A549 (cell line): ENCODE measurements around the gene MYOC. TPM values are rescaled to one million over a fixed set of nuclear protein-coding genes. Genes with fewer than 3 reads are reported as not detected.

Experiments used
- ATAC-seq, 2 experiments: fragments of 200-7000 bp in 1 of 2; fragments of >200 bp in 1 of 2; cut with Nextera tagmentation in 1 of 2; cut with Tn5 transposase in 1 of 2; 3 replicates each; pipeline versions ENCODE4 v1.8.0 to v1.9.1; 2018 to 2020; ENCODE audit warnings: mild to moderate bottlenecking in 1 of 2, moderate library complexity in 1 of 2
- CTCF ChIA-PET: fragments of 300-600 bp; sonication (Branson Sonifier 250); formaldehyde crosslinking; extraction: SDS; loops from one replicate; lab custom pipeline; 2021; ENCODE audit warnings: antibody characterized with exemption, inconsistent platforms; lab: Yijun Ruan, JAX
- POLR2A ChIA-PET: fragments of 350-600 bp; formaldehyde crosslinking; extraction: SDS; loops from one replicate; lab custom pipeline; 2021; ENCODE audit warnings: antibody characterized with exemption, inconsistent platforms; lab: Yijun Ruan, JAX
- DNase-seq, 2 experiments: peaks; one replicate each; pipeline versions ENCODE4 v3.0.0 to v3.0.0-alpha.2; 2011 to 2016; ENCODE audit warnings: low read depth in 1 of 2, low spot score in 1 of 2
- FAIRE-seq: peaks from 2 replicates; lab custom pipeline; 2011; peaks lifted over from hg19 to GRCh38; lab: Jason Lieb, UNC
- H3K27ac ChIP-seq, 2 experiments: fragments of >200 bp; sonication (Bioruptor Twin); formaldehyde crosslinking; 3 replicates each; pipeline ENCODE4 v1.5.1; 2016 to 2017
- H3K4me1 ChIP-seq: fragments of >200 bp; sonication (Bioruptor Twin); formaldehyde crosslinking; 3 replicates; pipeline ENCODE4 v1.6.1; 2016
- H3K4me2 ChIP-seq: fragments of >200 bp; sonication (Bioruptor Twin); formaldehyde crosslinking; 3 replicates; pipeline ENCODE4 v1.6.1; 2016
- H3K4me3 ChIP-seq: fragments of >200 bp; sonication (Bioruptor Twin); formaldehyde crosslinking; 3 replicates; pipeline ENCODE4 v1.5.1; 2016
- H3K9me3 ChIP-seq: fragments of >200 bp; sonication (Bioruptor Twin); formaldehyde crosslinking; 3 replicates; pipeline ENCODE4 v1.6.1; 2016
- ATOH8 ChIP-seq: fragments of 250-450 bp; sonication (Bioruptor Pico); IDR thresholded peaks from 2 replicates; pipeline ENCODE4 v1.5.0; 2020; ENCODE audit warnings: low read depth, mild to moderate bottlenecking, moderate library complexity
- BCL3 ChIP-seq: fragments of >200 bp; sonication (Bioruptor Twin); formaldehyde crosslinking; IDR thresholded peaks from 3 replicates; pipeline ENCODE4 v1.6.1; 2016
- BHLHE40 ChIP-seq: IDR thresholded peaks from 2 replicates; pipeline ENCODE4 v1.6.1; 2012; ENCODE audit warnings: low read depth, low read length, inconsistent platforms
- CBX8 ChIP-seq: fragments of 200-600 bp; sonication (generic); IDR thresholded peaks from 2 replicates; pipeline ENCODE4 v1.6.1; 2016
- CEBPB ChIP-seq, 2 experiments: fragments of >200 bp in 1 of 2; sonication (Bioruptor Twin) in 1 of 2; formaldehyde crosslinking in 1 of 2; IDR thresholded peaks; 2 replicates each; pipeline ENCODE4 v1.6.1; 2012 to 2016
- CHD2 ChIP-seq: fragments of 150-350 bp; IDR thresholded peaks from 2 replicates; pipeline ENCODE4 v1.6.1; 2014; ENCODE audit warnings: low read length; ENCODE audit not compliant: partially characterized antibody
- E2F6 ChIP-seq: IDR thresholded peaks from 2 replicates; pipeline ENCODE4 v1.6.1; 2012; ENCODE audit warnings: low read depth, borderline replicate concordance
- ELK1 ChIP-seq: fragments of 150-350 bp; IDR thresholded peaks from 2 replicates; pipeline ENCODE4 v1.6.1; 2014; ENCODE audit warnings: low read depth, mild to moderate bottlenecking, low read length
- EP300 ChIP-seq, 2 experiments: fragments of >200 bp; sonication (Bioruptor Twin); formaldehyde crosslinking; IDR thresholded peaks; 2 replicates in 1 of 2; 3 replicates in 1 of 2; pipeline ENCODE4 v1.6.1; 2016 to 2017
- ESRRA ChIP-seq: fragments of 150-350 bp; IDR thresholded peaks from 2 replicates; pipeline ENCODE4 v1.6.1; 2014; ENCODE audit warnings: mild to moderate bottlenecking, low read length, borderline replicate concordance
- FOSB ChIP-seq: fragments of 250-450 bp; sonication (Bioruptor Pico); IDR thresholded peaks from 2 replicates; pipeline ENCODE4 v1.5.0; 2020; ENCODE audit warnings: mild to moderate bottlenecking, moderate library complexity
- FOSL2 ChIP-seq, 2 experiments: fragments of 450-650 bp in 1 of 2; fragments of >200 bp in 1 of 2; sonication (Bioruptor Twin) in 1 of 2; formaldehyde crosslinking; IDR thresholded peaks; 2 replicates each; pipeline versions ENCODE4 v1.5.0 to v1.6.1; 2016 to 2020; ENCODE audit warnings: mild to moderate bottlenecking in 1 of 2, moderate library complexity in 1 of 2
- FOXS1 ChIP-seq: fragments of 250-450 bp; sonication (Bioruptor Pico); IDR thresholded peaks from 2 replicates; pipeline ENCODE4 v1.5.0; 2020; ENCODE audit warnings: mild to moderate bottlenecking, moderate library complexity
- HDAC2 ChIP-seq: fragments of 200-600 bp; sonication (generic); IDR thresholded peaks from 2 replicates; pipeline ENCODE4 v1.6.1; 2016
- HMGXB4 ChIP-seq: fragments of 250-450 bp; sonication (Bioruptor Pico); IDR thresholded peaks from 2 replicates; pipeline ENCODE4 v1.5.0; 2021; ENCODE audit warnings: mild to moderate bottlenecking, moderate library complexity, borderline replicate concordance
- HOXB13 ChIP-seq: fragments of 250-450 bp; sonication (Bioruptor Pico); IDR thresholded peaks from 2 replicates; pipeline ENCODE4 v1.5.0; 2020; ENCODE audit warnings: low read depth, mild to moderate bottlenecking, moderate library complexity
- HOXB5 ChIP-seq: fragments of 250-450 bp; sonication (Bioruptor Pico); IDR thresholded peaks from 2 replicates; pipeline ENCODE4 v1.5.0; 2020; ENCODE audit warnings: mild to moderate bottlenecking, moderate library complexity
- JUNB ChIP-seq: fragments of >200 bp; sonication (Bioruptor Twin); formaldehyde crosslinking; IDR thresholded peaks from 2 replicates; pipeline ENCODE4 v1.6.1; 2016
- MAZ ChIP-seq: fragments of 150-350 bp; IDR thresholded peaks from 2 replicates; pipeline ENCODE4 v1.6.1; 2014; ENCODE audit warnings: antibody characterized with exemption, low read depth, low read length, borderline replicate concordance
- PBX3 ChIP-seq: IDR thresholded peaks from 2 replicates; pipeline ENCODE4 v1.6.1; 2012
- POLR2AphosphoS2 ChIP-seq: conservative IDR thresholded peaks from 2 replicates; pipeline ENCODE4 v1.6.1; 2012; ENCODE audit warnings: low read length, improper control_type of control experiment, inconsistent platforms
- RAD21 ChIP-seq, 2 experiments: fragments of >200 bp in 1 of 2; sonication (Bioruptor Twin) in 1 of 2; formaldehyde crosslinking in 1 of 2; IDR thresholded peaks in 1 of 2; conservative IDR thresholded peaks in 1 of 2; 2 replicates in 1 of 2; 3 replicates in 1 of 2; pipeline ENCODE4 v1.6.1; 2012 to 2018; ENCODE audit warnings: inconsistent platforms in 1 of 2
- RARB ChIP-seq: fragments of 250-450 bp; sonication (Bioruptor Pico); IDR thresholded peaks from 2 replicates; pipeline ENCODE4 v1.8.0; 2021; ENCODE audit warnings: mild to moderate bottlenecking, moderate library complexity
- TP53 ChIP-seq: fragments of 250-450 bp; sonication (Bioruptor Pico); IDR thresholded peaks from 2 replicates; pipeline ENCODE4 v1.5.0; 2021; ENCODE audit warnings: mild to moderate bottlenecking, moderate library complexity
- ZSCAN20 ChIP-seq: fragments of 250-450 bp; sonication (Bioruptor Pico); IDR thresholded peaks from 2 replicates; pipeline ENCODE4 v1.8.0; 2022; ENCODE audit warnings: mild to moderate bottlenecking, moderate library complexity
- WGBS: methylation state at CpG from one replicate; pipeline ENCODE4 v1.1.6; 2017; ENCODE audit errors: missing lambda C conversion rate; 5-methylcytosine and 5-hydroxymethylcytosine counted together
- polyA plus RNA-seq, 4 experiments: library from polyadenylated mRNA; depleted of rRNA in 3 of 4; stranded (reverse); fragments of >200 nt; fragmentation: RNase III in 1 of 4; extraction: RNeasy Plus Mini Kit Qiagen cat#74134 plus additional on column Dnase treatment in 1 of 4; gene quantifications; 2 replicates in 3 of 4; 3 replicates in 1 of 4; pipeline ENCODE4 v1.2.3, GENCODE V29; 2011 to 2017

The MYOC gene
- polyA plus RNA-seq, 2 of the 4 experiments (the other 2 are of a cell fraction) = not detected

GRCh38 chr1:171642197-171642596 lies 10.3 kb downstream of the MYOC start (continued):
- no peak for TF ChIP-seq PBX3
- TF ChIP-seq ZSCAN20 = no peak
- no peak for TF ChIP-seq FOXS1 (CRISPR knock-in tag)
- TF ChIP-seq JUNB = no peak
- no peak for TF ChIP-seq TP53 (CRISPR knock-in tag)
- TF ChIP-seq ATOH8 (CRISPR knock-in tag) = no peak
- no peak for TF ChIP-seq POLR2AphosphoS2
- TF ChIP-seq CEBPB (IDR thresholded peaks at IDR 0.05) = no peak
- TF ChIP-seq BHLHE40 = no peak
- no peak for TF ChIP-seq ELK1
- TF ChIP-seq BCL3 = no peak

GRCh38 chr1:171641076-171641864 lies 11.2 kb downstream of the MYOC start:
- no peaks in the 10 kb centered on the region for H3K9me3 ChIP-seq
- ChIA-PET POLR2A (no interaction called here), CTCF (interaction anchor here (1.2 to 1.4 kb wide), 2 partner anchors 74 to 343 kb away, joined by 3 to 5 read pairs; no protein-coding TSS in a partner anchor)
- no peak overlapping the region for H3K4me3 ChIP-seq
- H3K27ac ChIP-seq = no peak overlapping the region
- 69% methylated on average over 10 of the region's 10 CpGs for WGBS
- no peak for DNase-seq
- no peak for ATAC-seq
- no peaks in the 10 kb centered on the region for H3K4me1 ChIP-seq
- H3K4me2 ChIP-seq = no peak overlapping the region
- TF ChIP-seq EP300 (IDR thresholded peaks at IDR 0.05) = no peak
- peak in 1 of 2 experiments; percentile 24; a peak in 1 of 5 replicates for TF ChIP-seq RAD21 (conservative IDR thresholded peaks at IDR 0.05 in 1 of 2, IDR thresholded peaks at IDR 0.05 in 1 of 2)
- TF ChIP-seq, all 56 proteins: peak for 1
- no peak for FAIRE-seq

GRCh38 chr1:171640225-171640624 lies 12.3 kb downstream of the MYOC start:
- CTCF ChIA-PET = interaction anchor here (0.6 to 1.2 kb wide), 3 partner anchors 18 to 344 kb away, joined by 3 read pairs; partner anchors contain the start of gene MYOCOS
- TF ChIP-seq ZSCAN20 = no peak
- no peak for TF ChIP-seq RARB (CRISPR knock-in tag)
- TF ChIP-seq HOXB13 (CRISPR knock-in tag) = no peak
- no peak for TF ChIP-seq HDAC2
- no peak for TF ChIP-seq MAZ
- TF ChIP-seq ESRRA = no peak
- no peak for TF ChIP-seq HOXB5 (CRISPR knock-in tag)
- TF ChIP-seq FOSB (CRISPR knock-in tag) = no peak
- no peak for TF ChIP-seq HMGXB4
- no peak for TF ChIP-seq CHD2
- TF ChIP-seq FOSL2 (IDR thresholded peaks at IDR 0.05) = no peak
- no peak for TF ChIP-seq FOSL2 (CRISPR knock-in tag; IDR thresholded peaks at IDR 0.05)
- no peak for TF ChIP-seq E2F6
- TF ChIP-seq FOXS1 (CRISPR knock-in tag) = no peak
- TF ChIP-seq RAD21 (conservative IDR thresholded peaks at IDR 0.05 in 1 of 2, IDR thresholded peaks at IDR 0.05 in 1 of 2) = no peak
- no peak for TF ChIP-seq CBX8
- TF ChIP-seq PBX3 = no peak

More at GRCh38 chr1:171640225-171640624, 12.3 kb downstream of the MYOC start:
- ATAC-seq = no peak
- 82% methylated on average over 1 of the region's 1 CpG for WGBS
- POLR2A ChIA-PET = no interaction called here
- Histone ChIP-seq H3K4me3 (no peak overlapping the region), H3K4me2 (no peak overlapping the region), H3K4me1 (no peaks in the 10 kb centered on the region), H3K27ac (no peak overlapping the region), H3K9me3 (no peaks in the 10 kb centered on the region)
- FAIRE-seq = no peak
- no peak for DNase-seq
